ENCODE results near the gene BMAL2.

GRCh38 chr12:27355486-27355885 lies 22.9 kb downstream of the BMAL2 start:
- TF ChIP-seq CTCF (conservative IDR thresholded peaks at IDR 0.05; ENCODE audit: low read depth in 2 of 2), result no peak
- no peak for TF ChIP-seq EZH2phosphoT487 (IDR thresholded peaks at IDR 0.05; ENCODE audit: unreplicated experiment)
- no peak for TF ChIP-seq JUNB (IDR thresholded peaks at IDR 0.05; ENCODE audit: unreplicated experiment)
- no peak for TF ChIP-seq POLR2AphosphoS5 (IDR thresholded peaks at IDR 0.05; ENCODE audit: low read depth)
- no peak for TF ChIP-seq STAT1 (IDR thresholded peaks at IDR 0.05; ENCODE audit: unreplicated experiment)
- no peak for TF ChIP-seq ZNF331 (CRISPR knock-in tag; IDR thresholded peaks at IDR 0.05; ENCODE audit: low read depth)
- no peak for TF ChIP-seq EZH2 (IDR thresholded peaks at IDR 0.05; ENCODE audit: low read depth, unreplicated experiment)
- TF ChIP-seq CREB1 (CRISPR knock-in tag; IDR thresholded peaks at IDR 0.05; ENCODE audit: low read depth), result no peak
- TF ChIP-seq REST (IDR thresholded peaks at IDR 0.05; ENCODE audit: unreplicated experiment), result no peak
- TF ChIP-seq ZNF462 (CRISPR knock-in tag; IDR thresholded peaks at IDR 0.05), result no peak
